HepG2 (cell line): ENCODE measurements around the gene HOXC10. TPM values are rescaled to one million over a fixed set of nuclear protein-coding genes. Genes with fewer than 3 reads are reported as not detected.

ENCODE experiments used
- ATAC-seq: fragments of 200-7000 bp; cut with Tn5 transposase; 3 replicates; pipeline ENCODE4 v1.9.1; 2020; ENCODE audit warnings: mild to moderate bottlenecking, moderate library complexity
- BruUV-seq: library from RNA; stranded (reverse); fragments of 400-500 nt; replicated peaks from 2 replicates; lab custom pipeline; 2021; lab: Mats Ljungman, UMichigan
- CTCF ChIA-PET: fragments of 300-600 bp; formaldehyde crosslinking; extraction: SDS; loops from one replicate; lab custom pipeline; 2021; ENCODE audit warnings: low total read pairs, inconsistent platforms, low intra/inter-chr PET ratio; lab: Yijun Ruan, JAX
- POLR2A ChIA-PET: fragments of 350-600 bp; sonication (Branson Sonifier 250); formaldehyde crosslinking; loops from one replicate; lab custom pipeline; 2020; ENCODE audit warnings: antibody characterized with exemption, inconsistent platforms; lab: Yijun Ruan, JAX
- DNase-seq: peaks from one replicate; pipeline ENCODE4 v3.0.0-alpha.2; 2015; ENCODE audit warnings: low spot score
- FAIRE-seq: peaks from 3 replicates; lab custom pipeline; 2011; peaks lifted over from hg19 to GRCh38; lab: Jason Lieb, UNC
- H2AFZ ChIP-seq: one replicate; pipeline ENCODE4 v1.6.1; 2011; ENCODE audit warnings: low read length, inconsistent platforms
- H3K27ac ChIP-seq: fragments of 300-600 bp; 3 replicates; pipeline ENCODE4 v1.8.0; 2011; ENCODE audit warnings: mixed run types, mild to moderate bottlenecking, mixed read lengths, low read length, inconsistent platforms; ENCODE audit not compliant: insufficient read depth; ENCODE audit errors: extremely low read length
- H3K27me3 ChIP-seq, 2 experiments: fragments of 200-600 bp in 1 of 2; 2 replicates in 1 of 2; 3 replicates in 1 of 2; pipeline versions ENCODE4 v1.6.0 to v1.8.0; 2011; ENCODE audit warnings: low read length in 2 of 2, mild to moderate bottlenecking in 2 of 2, moderate library complexity in 2 of 2, inconsistent platforms in 1 of 2; ENCODE audit not compliant: insufficient read depth in 2 of 2, control insufficient read depth in 1 of 2
- H3K36me3 ChIP-seq, 2 experiments: fragments of 200-600 bp in 1 of 2; replicated peaks in 1 of 2; 2 replicates in 1 of 2; 3 replicates in 1 of 2; pipeline versions ENCODE4 v1.5.1 to v1.8.0; 2011; ENCODE audit warnings: low read length in 2 of 2, inconsistent platforms in 1 of 2; ENCODE audit not compliant: insufficient read depth in 2 of 2, control insufficient read depth in 1 of 2
- H3K4me1 ChIP-seq: 2 replicates; pipeline ENCODE4 v1.5.1; 2012; ENCODE audit warnings: low read length, inconsistent platforms; ENCODE audit not compliant: insufficient read depth
- H3K4me2 ChIP-seq: 2 replicates; pipeline ENCODE4 v1.6.0; 2011; ENCODE audit warnings: low read depth, low read length, inconsistent platforms
- H3K4me3 ChIP-seq, 3 experiments: fragments of 200-600 bp in 1 of 3; sonication (generic), shearing (Covaris generic) in 1 of 3; replicated peaks in 1 of 3; 2 replicates each; pipeline ENCODE4 v1.5.1; 2011 to 2016; ENCODE audit warnings: low read length in 3 of 3, inconsistent platforms in 2 of 3, low read depth in 2 of 3, mild to moderate bottlenecking in 2 of 3, control low read depth in 1 of 3, mixed read lengths in 1 of 3; ENCODE audit not compliant: insufficient read depth in 1 of 3
- H3K79me2 ChIP-seq: one replicate; pipeline ENCODE4 v1.6.1; 2011; ENCODE audit warnings: low read length, inconsistent platforms; ENCODE audit not compliant: insufficient read depth
- H3K9ac ChIP-seq: 2 replicates; pipeline ENCODE4 v1.6.0; 2011; ENCODE audit warnings: mild to moderate bottlenecking, low read depth, low read length, inconsistent platforms; ENCODE audit not compliant: insufficient read depth
- H3K9me3 ChIP-seq: 2 replicates; pipeline ENCODE4 v1.5.1; 2012; ENCODE audit warnings: mild to moderate bottlenecking, low read length
- H4K20me1 ChIP-seq: 2 replicates; pipeline ENCODE4 v1.6.0; 2011; ENCODE audit warnings: inconsistent platforms, mild to moderate bottlenecking, low read length, moderate library complexity; ENCODE audit not compliant: insufficient read depth
- ARNT2 ChIP-seq: sonication (generic); formaldehyde crosslinking; IDR thresholded peaks from 2 replicates; pipeline ENCODE4 v1.8.0; 2022; ENCODE audit warnings: mild to moderate bottlenecking, low read depth, missing genetic modification reagents, moderate library complexity
- EZH2 ChIP-seq: conservative IDR thresholded peaks from 2 replicates; pipeline ENCODE4 v1.6.1; 2012; ENCODE audit warnings: mild to moderate bottlenecking, low read depth, low read length, moderate library complexity
- FOSL2 ChIP-seq: sonication (generic); formaldehyde crosslinking; IDR thresholded peaks from 2 replicates; pipeline ENCODE4 v1.4.0; 2020; ENCODE audit warnings: missing genetic modification reagents
- GTF3A ChIP-seq: sonication (generic); formaldehyde crosslinking; conservative IDR thresholded peaks from 2 replicates; pipeline ENCODE4 v1.4.0; 2020; ENCODE audit warnings: mild to moderate bottlenecking, missing genetic modification reagents
- HOXA5 ChIP-seq: sonication (generic); formaldehyde crosslinking; IDR thresholded peaks from 2 replicates; pipeline ENCODE4 v1.4.0; 2020; ENCODE audit warnings: missing genetic modification reagents
- IKZF4 ChIP-seq: sonication (generic); formaldehyde crosslinking; IDR thresholded peaks from 2 replicates; pipeline ENCODE4 v1.5.1; 2020; ENCODE audit warnings: borderline replicate concordance, mild to moderate bottlenecking, low read depth, missing genetic modification reagents; ENCODE audit errors: not compliant biosample characterization
- NONO ChIP-seq, 2 experiments: fragments of 450-650 bp in 1 of 2; sonication (generic) in 1 of 2; formaldehyde crosslinking in 1 of 2; IDR thresholded peaks in 1 of 2; conservative IDR thresholded peaks in 1 of 2; 2 replicates each; pipeline versions ENCODE4 v1.6.1 to v1.8.0; 2017 to 2022; ENCODE audit warnings: mild to moderate bottlenecking in 1 of 2, missing genetic modification reagents in 1 of 2, moderate library complexity in 1 of 2
- POLR2AphosphoS5 ChIP-seq: IDR thresholded peaks from 2 replicates; pipeline ENCODE4 v1.6.1; 2012; ENCODE audit warnings: low read depth, low read length
- SNRNP70 ChIP-seq: fragments of 200-400 bp; formaldehyde crosslinking; IDR thresholded peaks from 2 replicates; pipeline ENCODE4 v1.6.1; 2017; ENCODE audit warnings: mild to moderate bottlenecking, low read depth, low read length, moderate library complexity
- TCF7 ChIP-seq: sonication (generic); IDR thresholded peaks from 2 replicates; pipeline ENCODE4 v1.6.1; 2016; ENCODE audit warnings: antibody characterized with exemption, low read depth
- ZNF138 ChIP-seq: sonication (generic); formaldehyde crosslinking; IDR thresholded peaks from 2 replicates; pipeline ENCODE4 v1.5.0; 2020; ENCODE audit warnings: mild to moderate bottlenecking, low read depth, missing genetic modification reagents
- ZNF430 ChIP-seq: sonication (generic); formaldehyde crosslinking; IDR thresholded peaks from 2 replicates; pipeline ENCODE4 v1.9.0; 2021; ENCODE audit warnings: mild to moderate bottlenecking, missing genetic modification reagents
- ZNF782 ChIP-seq: sonication (generic); formaldehyde crosslinking; IDR thresholded peaks from 2 replicates; pipeline ENCODE4 v1.4.0; 2020; ENCODE audit warnings: missing genetic modification reagents, mild to moderate bottlenecking, borderline replicate concordance
- ZNF891 ChIP-seq: sonication (generic); formaldehyde crosslinking; IDR thresholded peaks from 2 replicates; pipeline ENCODE4 v1.5.0; 2020; ENCODE audit warnings: mild to moderate bottlenecking, missing genetic modification reagents
- in situ Hi-C: cut with HindIII; loops from 2 replicates; pipeline ENCODE4 v1.10.0; 2017; ENCODE audit warnings: low pct_unique_long_range_greater_than_20kb; ENCODE audit not compliant: extremely low pct_ligation_motif_present
- intact Hi-C: fragments of 100-400 bp; cut with micrococcal nuclease; formaldehyde crosslinking; loops from one replicate; pipeline ENCODE4 v1.10.0; 2022; ENCODE audit not compliant: unreplicated experiment
- polyA plus RNA-seq, 8 experiments: library from polyadenylated mRNA; depleted of rRNA in 3 of 8; stranded (reverse) in 7 of 8; unstranded in 1 of 8; fragments of >200 nt; fragmentation: Illumina TruSeq in 4 of 8; extraction: Trizol in 4 of 8; gene quantifications; 2 replicates each; pipeline versions ENCODE4 v1.2.1 to v1.2.3, GENCODE V29; 2011 to 2016; ENCODE audit warnings: low read depth in 4 of 8, missing spikeins in 1 of 8, mixed read lengths in 1 of 8; ENCODE audit not compliant: insufficient read depth in 1 of 8
- total RNA-seq, 5 experiments: library from RNA; depleted of rRNA; stranded (reverse); fragments of >200 nt; fragmentation: Illumina TruSeq; extraction: Trizol; gene quantifications; 2 replicates each; pipeline ENCODE4 v1.2.3, GENCODE V29; 2016; ENCODE audit warnings: low read depth in 1 of 5

HOXC10 gene
- total and polyA plus RNA-seq, 2 of the 13 experiments (the other 11 are each of a cell fraction or from before 2014, with no cell fraction given): not detected

- TF ChIP-seq HOXA5 (CRISPR knock-in tag): no peak
- TF ChIP-seq ZNF138: no peak
These were observed 39.8 kb upstream of the HOXC10 start (continued) for GRCh38 chr12:53944907-53945847.

DNA sequence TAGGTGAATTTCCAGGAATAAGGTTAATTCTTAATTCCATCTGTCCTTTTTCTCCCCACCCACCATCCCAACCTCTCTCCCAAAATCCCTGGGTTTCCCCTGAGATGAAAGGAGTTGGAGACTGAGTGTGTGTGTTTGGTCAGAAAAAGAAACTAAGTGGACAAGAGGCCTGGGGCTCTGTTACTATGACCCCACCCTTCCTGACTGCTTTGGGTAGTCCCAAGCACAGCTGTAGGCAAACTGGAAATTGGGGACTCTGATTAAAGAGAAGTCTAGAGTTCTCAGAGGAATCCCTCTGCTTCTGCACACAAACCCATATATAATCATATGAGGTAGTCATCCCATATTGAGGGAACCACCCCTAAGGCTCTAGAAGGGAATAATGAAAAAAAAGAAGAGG is 37.2 kb upstream of the HOXC10 start:
- Histone ChIP-seq H3K9me3 (no peaks in the 10 kb centered on the region), H3K4me1 (peaks cover 22% of the 10 kb centered on the region), H4K20me1 (peaks cover 5% of the 10 kb centered on the region; the same call in 1 of the 2 replicates), H3K9ac (no peak overlapping the region), H3K27me3 (peaks cover 19 to 86% of the 10 kb centered on the region in 2 experiments), H2AFZ (no peak overlapping the region), H3K79me2 (no peaks in the 10 kb centered on the region), H3K4me3 (no peak overlapping the region), H3K36me3 (no peaks in the 10 kb centered on the region)
- CTCF ChIA-PET: no interaction called here
- POLR2A ChIA-PET: no interaction called here
- in situ Hi-C loops (loop anchor here (25.0 kb wide), 1 partner anchor 160 kb away; no protein-coding TSS in a partner anchor), intact Hi-C loops (no loop called here)
- no peak for DNase-seq
- ATAC-seq: no peak
- no peak for FAIRE-seq
- TF ChIP-seq GTF3A: no peak
- TF ChIP-seq NONO (IDR thresholded peaks at IDR 0.05): no peak
- no peak for TF ChIP-seq NONO (CRISPR knock-in tag; conservative IDR thresholded peaks at IDR 0.05)
- no peak for TF ChIP-seq TCF7
- no peak for TF ChIP-seq ZNF782 (CRISPR knock-in tag)
- no peak for TF ChIP-seq EZH2
- no peak for TF ChIP-seq SNRNP70
- no peak for TF ChIP-seq POLR2AphosphoS5
- no peak for TF ChIP-seq FOSL2
- no peak for TF ChIP-seq IKZF4 (CRISPR knock-in tag)
- TF ChIP-seq ZNF430 (CRISPR knock-in tag): no peak
- no peak for TF ChIP-seq ARNT2
- no peak for TF ChIP-seq ZNF891 (CRISPR knock-in tag)
- TF ChIP-seq, all 625 proteins: peak for 0
- no TSS peak for BruUV-seq
- H3K4me2 ChIP-seq: no peak overlapping the region
- no peak overlapping the region for H3K27ac ChIP-seq
